UCSD-AML1 (cell line): Measurements from ENCODE around the gene BTBD8.
A peak's percentile ranks its signal among the peaks of the same experiment; 100 is the strongest.
"Not testable (repeated sequence)": the region's sequence is repeated elsewhere in the genome, so short reads cannot be mapped to it uniquely, and the experiment has no call there.

Experiments
- DNase-seq: peaks from one replicate; lab custom pipeline; 2025; ENCODE audit not compliant: unreplicated experiment; lab: John Stamatoyannopoulos, UW

Gene BTBD8

GRCh38 chr1:92080128-92080985, at the start of gene BTBD8:
Gene BTBD8, plus strand, starts transcription at chr1:92080345. Its CDS starts 227 bp downstream, at chr1:92080572.
- DNase-seq, result peak; percentile 70

GRCh38 chr1:92030656-92031107, 49.5 kb upstream of the BTBD8 start:
- DNase-seq, result no peak

- DNase-seq, result no peak
These were observed 48.6 kb upstream of the BTBD8 start for GRCh38 chr1:92031281-92032110.

GRCh38 chr1:92037400-92037799, 42.7 kb upstream of the BTBD8 start:
- no peak for DNase-seq

- no peak for DNase-seq
These were observed 41.3 kb upstream of the BTBD8 start for GRCh38 chr1:92038695-92039346.

- DNase-seq, result no peak
These were observed 39.2 kb upstream of the BTBD8 start for GRCh38 chr1:92040971-92041370.

- no peak for DNase-seq
These were observed 36.5 kb upstream of the BTBD8 start for GRCh38 chr1:92043621-92044020.

- no peak for DNase-seq
These were observed 34.2 kb upstream of the BTBD8 start for GRCh38 chr1:92045766-92046495.

GRCh38 chr1:92051948-92052347, 28.2 kb upstream of the BTBD8 start:
- no peak for DNase-seq

- DNase-seq, result no peak
These were observed 15.1 kb upstream of the BTBD8 start for GRCh38 chr1:92065042-92065441.

- no peak for DNase-seq
These were observed 13.8 kb upstream of the BTBD8 start for GRCh38 chr1:92066321-92066720.

- DNase-seq, result no peak
These were observed 9.3 kb upstream of the BTBD8 start for GRCh38 chr1:92070892-92071291.

- not testable (repeated sequence) for DNase-seq
These were observed 5.7 kb upstream of the BTBD8 start for GRCh38 chr1:92074446-92074845.

GRCh38 chr1:92075311-92075710, 4.8 kb upstream of the BTBD8 start, which contains the start of gene SETSIP:
Gene SETSIP, minus strand, starts transcription at chr1:92075411. Its CDS starts 0 bp downstream, at chr1:92075411.
- no peak for DNase-seq

- no peak for DNase-seq
These were observed 3.8 kb upstream of the BTBD8 start for GRCh38 chr1:92076363-92076762.

GRCh38 chr1:92078077-92078476, 2.1 kb upstream of the BTBD8 start:
- DNase-seq, result not testable (repeated sequence)

- DNase-seq, result no peak
These were observed 704 bp upstream of the BTBD8 start for GRCh38 chr1:92079441-92079840.

GRCh38 chr1:92081031-92081430, 886 bp downstream of the BTBD8 start:
- DNase-seq, result no peak

- no peak for DNase-seq
These were observed 4.5 kb downstream of the BTBD8 start for GRCh38 chr1:92084651-92085050.

GRCh38 chr1:92085727-92086126, 5.6 kb downstream of the BTBD8 start:
- DNase-seq, result no peak

- DNase-seq, result no peak
These were observed 7.4 kb downstream of the BTBD8 start for GRCh38 chr1:92087542-92087941.
